ENCODE measurements around the gene HMGA1.

Gene HMGA1

DNA sequence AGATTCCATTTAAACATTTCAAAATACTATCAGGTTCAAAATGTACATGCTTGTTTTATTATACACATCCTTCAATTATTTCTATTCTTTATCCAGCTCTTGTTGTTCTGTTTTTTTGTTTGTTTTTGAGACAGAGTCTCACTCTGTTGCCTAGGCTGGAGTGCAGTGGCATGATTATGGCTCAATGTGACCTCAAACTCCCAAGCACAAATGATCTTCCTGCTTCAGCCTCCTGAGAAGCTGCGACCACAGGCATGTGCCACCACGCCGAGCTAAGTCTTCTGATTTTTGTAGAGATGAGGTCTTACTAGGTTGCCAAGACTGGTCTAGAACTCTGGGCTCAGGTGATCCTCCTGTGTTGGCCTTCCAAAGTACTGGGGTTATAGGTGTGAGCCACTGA, 56.3 kb downstream of the HMGA1 start:
- DNase-seq (ENCODE audit: low read depth) = no peak

DNA sequence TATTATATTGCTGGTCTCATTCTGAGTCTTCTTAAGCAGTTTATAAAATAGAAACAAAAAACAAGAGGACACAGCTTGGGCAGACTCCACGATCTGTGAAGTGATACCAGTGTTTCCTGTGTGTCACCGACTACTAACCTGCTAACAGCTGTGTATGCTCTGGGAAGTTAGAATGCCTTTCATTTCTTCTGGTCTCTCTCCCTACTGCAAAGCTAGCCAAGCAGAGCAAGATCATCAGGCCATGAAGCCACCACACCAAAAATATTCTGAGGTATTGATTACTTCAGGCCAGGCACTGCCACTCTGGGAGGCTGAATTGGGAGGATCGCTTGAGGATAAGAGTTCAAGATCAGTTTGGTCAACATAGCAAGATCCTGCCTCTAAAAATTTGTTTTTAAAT, 59.0 kb downstream of the HMGA1 start:
- DNase-seq (ENCODE audit: low read depth) = no peak

All from HS-5 (cell line).